ENCODE results near the gene TMEM42. TPM values are rescaled to one million over a fixed set of nuclear protein-coding genes. Genes with fewer than 3 reads are reported as not detected.

TMEM42 gene
- total RNA-seq, 3 donors from 2014 or later (not counting 1 experiment from before 2014, with no cell fraction given) = 9.9 to 15.9 (median 11.3) TPM

DNA sequence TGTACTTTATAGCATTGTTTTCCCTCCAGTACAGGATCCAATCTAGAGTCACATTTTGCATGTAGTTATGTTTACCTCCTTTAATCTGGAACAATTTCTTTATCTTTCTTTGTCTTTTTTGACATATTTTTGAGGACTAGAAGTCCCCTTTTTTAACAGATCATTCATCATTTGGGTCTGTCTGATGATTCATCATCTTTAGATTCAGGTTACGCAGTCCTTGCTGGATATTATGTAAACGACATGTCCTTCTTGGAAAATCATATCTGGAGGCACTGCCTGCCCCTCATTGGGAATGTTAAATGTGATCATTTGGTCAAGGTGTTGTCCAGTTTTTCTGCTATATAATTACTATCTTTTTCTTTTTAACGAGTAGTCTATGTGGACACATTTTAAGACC, 31.0 kb downstream of the TMEM42 start:
- Histone ChIP-seq H3K36me3 (ENCODE audit: control insufficient read depth, insufficient read depth, low read length) (no peaks in the 10 kb centered on the region), H3K9me3 (ENCODE audit: control insufficient read depth, insufficient read depth, low read length) (no peaks in the 10 kb centered on the region), H3K27me3 (ENCODE audit: control insufficient read depth, insufficient read depth, low read length) (no peaks in the 10 kb centered on the region), H3K4me3 (ENCODE audit: low read length) (no peak overlapping the region), H3K4me1 (ENCODE audit: control insufficient read depth, insufficient read depth, low read length) (no peaks in the 10 kb centered on the region), H3K27ac (ENCODE audit: low read length) (no peak overlapping the region)
- no peak overlapping the region for H3K4me3 Mint-ChIP-seq
- WGBS (ENCODE audit: insufficient coverage) = 81% methylated on average over 3 of the region's 3 CpGs
- no peaks in the 10 kb centered on the region for H3K9me3 Mint-ChIP-seq
- H3K27ac Mint-ChIP-seq = no peak overlapping the region
- peaks cover 0 to 4% of the 10 kb centered on the region in 2 donors for H3K27me3 Mint-ChIP-seq (ENCODE audit: low read depth in 2 of 2)
- intact Hi-C loops (cut with micrococcal nuclease) = no loop called here
- no peak for ATAC-seq
- no peak for TF ChIP-seq CTCF (IDR thresholded peaks at IDR 0.05)
- H3K4me1 Mint-ChIP-seq = no peaks in the 10 kb centered on the region
- no peak for DNase-seq
- H3K36me3 Mint-ChIP-seq = no peaks in the 10 kb centered on the region

GRCh38 chr3:44893097-44893496, 31.4 kb downstream of the TMEM42 start:
- no peak for TF ChIP-seq CTCF (IDR thresholded peaks at IDR 0.05)
- H3K27ac Mint-ChIP-seq = no peak overlapping the region
- no peak overlapping the region for H3K27ac ChIP-seq (ENCODE audit: low read length)
- ATAC-seq (no peak), DNase-seq (no peak)
- intact Hi-C loops (cut with micrococcal nuclease) = no loop called here
- no peaks in the 10 kb centered on the region for H3K36me3 ChIP-seq (ENCODE audit: control insufficient read depth, insufficient read depth, low read length)
- H3K27me3 ChIP-seq (ENCODE audit: control insufficient read depth, insufficient read depth, low read length) = no peaks in the 10 kb centered on the region
- 87% methylated on average over 2 of the region's 2 CpGs for WGBS (ENCODE audit: insufficient coverage)
- no peak overlapping the region for H3K4me3 Mint-ChIP-seq
- H3K9me3 Mint-ChIP-seq = no peaks in the 10 kb centered on the region
- peaks cover 0 to 4% of the 10 kb centered on the region in 2 donors for H3K27me3 Mint-ChIP-seq (ENCODE audit: low read depth in 2 of 2)
- no peaks in the 10 kb centered on the region for H3K36me3 Mint-ChIP-seq
- H3K4me1 ChIP-seq (ENCODE audit: control insufficient read depth, insufficient read depth, low read length) = no peaks in the 10 kb centered on the region
- no peaks in the 10 kb centered on the region for H3K4me1 Mint-ChIP-seq
- H3K9me3 ChIP-seq (ENCODE audit: control insufficient read depth, insufficient read depth, low read length) = no peaks in the 10 kb centered on the region
- no peak overlapping the region for H3K4me3 ChIP-seq (ENCODE audit: low read length)

- Histone ChIP-seq H3K4me1 (ENCODE audit: control insufficient read depth, insufficient read depth, low read length) (no peaks in the 10 kb centered on the region), H3K27ac (ENCODE audit: low read length) (no peak overlapping the region), H3K27me3 (ENCODE audit: control insufficient read depth, insufficient read depth, low read length) (no peaks in the 10 kb centered on the region), H3K36me3 (ENCODE audit: control insufficient read depth, insufficient read depth, low read length) (no peaks in the 10 kb centered on the region), H3K4me3 (ENCODE audit: low read length) (no peak overlapping the region), H3K9me3 (ENCODE audit: control insufficient read depth, insufficient read depth, low read length) (no peaks in the 10 kb centered on the region)
- no peak for ATAC-seq
- Mint-ChIP-seq H3K27me3 (ENCODE audit: low read depth in 2 of 2) (peaks cover under 1 to 4% of the 10 kb centered on the region in 2 donors), H3K27ac (no peak overlapping the region), H3K4me3 (no peak overlapping the region), H3K9me3 (no peaks in the 10 kb centered on the region), H3K4me1 (no peaks in the 10 kb centered on the region), H3K36me3 (no peaks in the 10 kb centered on the region)
- no peak for DNase-seq
- TF ChIP-seq CTCF (IDR thresholded peaks at IDR 0.05) = no peak
- intact Hi-C loops (cut with micrococcal nuclease) = no loop called here
- 60% methylated on average over 1 of the region's 5 CpGs for WGBS (ENCODE audit: insufficient coverage)
Measured at GRCh38 chr3:44894485-44894884, 32.8 kb downstream of the TMEM42 start.

GRCh38 chr3:44896440-44896839, 34.7 kb downstream of the TMEM42 start:
- Mint-ChIP-seq H3K36me3 (no peaks in the 10 kb centered on the region), H3K4me3 (no peak overlapping the region), H3K9me3 (no peaks in the 10 kb centered on the region), H3K27me3 (ENCODE audit: low read depth in 2 of 2) (peaks cover 4 to 15% of the 10 kb centered on the region in 2 donors), H3K4me1 (no peaks in the 10 kb centered on the region), H3K27ac (no peak overlapping the region)
- no peak for TF ChIP-seq CTCF (IDR thresholded peaks at IDR 0.05)
- no peak for DNase-seq
- Histone ChIP-seq H3K4me1 (ENCODE audit: control insufficient read depth, insufficient read depth, low read length) (peaks cover 3% of the 10 kb centered on the region), H3K4me3 (ENCODE audit: low read length) (no peak overlapping the region), H3K27me3 (ENCODE audit: control insufficient read depth, insufficient read depth, low read length) (no peaks in the 10 kb centered on the region), H3K36me3 (ENCODE audit: control insufficient read depth, insufficient read depth, low read length) (no peaks in the 10 kb centered on the region), H3K9me3 (ENCODE audit: control insufficient read depth, insufficient read depth, low read length) (no peaks in the 10 kb centered on the region), H3K27ac (ENCODE audit: low read length) (no peak overlapping the region)
- intact Hi-C loops (cut with micrococcal nuclease) = no loop called here
- no peak for ATAC-seq
- WGBS (ENCODE audit: insufficient coverage) = 74% methylated on average over 2 of the region's 2 CpGs

Data from natural killer cell (primary cell).